ENCODE results near the gene FBLN5.
"Not testable (repeated sequence)": the region's sequence is repeated elsewhere in the genome, so short reads cannot be mapped to it uniquely, and the experiment has no call there.

Gene FBLN5

GRCh38 chr14:91882369-91882768 lies 65.1 kb downstream of the FBLN5 start:
- no peak for DNase-seq

GRCh38 chr14:91879196-91879595 lies 68.3 kb downstream of the FBLN5 start:
- no peak for DNase-seq

DNA sequence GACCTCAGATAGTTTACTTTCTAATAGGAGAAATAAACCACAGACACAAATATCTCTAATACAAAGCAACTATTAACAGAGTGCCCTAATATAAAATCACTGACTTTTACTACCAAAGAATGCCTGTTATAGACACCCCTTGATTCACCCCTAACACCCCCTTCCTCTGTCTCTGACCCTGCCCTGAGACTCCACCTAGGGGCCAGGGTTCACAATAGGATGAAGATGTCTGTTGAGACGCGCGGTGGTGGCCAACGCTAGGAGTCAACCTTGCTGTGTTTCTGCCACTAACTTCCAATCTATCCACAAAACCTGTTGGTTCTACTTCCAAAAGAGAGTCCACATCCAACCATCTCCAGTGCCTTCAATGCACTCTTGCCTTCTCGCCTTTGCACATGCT lies 69.2 kb downstream of the FBLN5 start:
- DNase-seq = no peak

DNA sequence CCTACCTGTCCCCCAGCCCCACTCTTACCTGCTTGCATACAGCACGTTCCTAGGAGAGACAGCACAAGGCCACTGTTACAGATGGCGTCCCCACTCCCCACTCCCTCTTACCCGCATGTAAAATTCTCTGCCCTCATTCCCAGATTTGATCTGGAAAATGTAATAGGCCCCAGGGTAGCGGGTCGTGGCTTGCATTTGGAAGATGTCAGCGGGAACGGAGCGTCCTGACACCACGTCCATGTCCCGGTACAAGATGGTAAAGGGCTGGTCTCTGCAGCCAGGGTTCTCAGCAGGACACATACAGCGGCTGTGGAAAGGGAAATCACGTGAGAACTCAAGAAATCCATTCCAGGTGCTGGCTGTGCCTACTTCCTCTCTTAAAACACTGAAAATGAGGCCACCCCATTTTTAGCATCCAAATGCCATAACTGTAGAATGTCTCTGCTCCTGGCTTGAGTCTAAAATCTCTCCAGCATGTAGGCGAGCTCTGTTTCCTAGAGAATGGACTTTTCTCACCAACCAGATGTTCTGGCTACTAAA lies 70.0 kb downstream of the FBLN5 start:
- DNase-seq = no peak

- DNase-seq = no peak
Measured at GRCh38 chr14:91876492-91876891, 71.0 kb downstream of the FBLN5 start.

- DNase-seq = no peak
Measured at GRCh38 chr14:91875525-91876286, 71.8 kb downstream of the FBLN5 start.

DNA sequence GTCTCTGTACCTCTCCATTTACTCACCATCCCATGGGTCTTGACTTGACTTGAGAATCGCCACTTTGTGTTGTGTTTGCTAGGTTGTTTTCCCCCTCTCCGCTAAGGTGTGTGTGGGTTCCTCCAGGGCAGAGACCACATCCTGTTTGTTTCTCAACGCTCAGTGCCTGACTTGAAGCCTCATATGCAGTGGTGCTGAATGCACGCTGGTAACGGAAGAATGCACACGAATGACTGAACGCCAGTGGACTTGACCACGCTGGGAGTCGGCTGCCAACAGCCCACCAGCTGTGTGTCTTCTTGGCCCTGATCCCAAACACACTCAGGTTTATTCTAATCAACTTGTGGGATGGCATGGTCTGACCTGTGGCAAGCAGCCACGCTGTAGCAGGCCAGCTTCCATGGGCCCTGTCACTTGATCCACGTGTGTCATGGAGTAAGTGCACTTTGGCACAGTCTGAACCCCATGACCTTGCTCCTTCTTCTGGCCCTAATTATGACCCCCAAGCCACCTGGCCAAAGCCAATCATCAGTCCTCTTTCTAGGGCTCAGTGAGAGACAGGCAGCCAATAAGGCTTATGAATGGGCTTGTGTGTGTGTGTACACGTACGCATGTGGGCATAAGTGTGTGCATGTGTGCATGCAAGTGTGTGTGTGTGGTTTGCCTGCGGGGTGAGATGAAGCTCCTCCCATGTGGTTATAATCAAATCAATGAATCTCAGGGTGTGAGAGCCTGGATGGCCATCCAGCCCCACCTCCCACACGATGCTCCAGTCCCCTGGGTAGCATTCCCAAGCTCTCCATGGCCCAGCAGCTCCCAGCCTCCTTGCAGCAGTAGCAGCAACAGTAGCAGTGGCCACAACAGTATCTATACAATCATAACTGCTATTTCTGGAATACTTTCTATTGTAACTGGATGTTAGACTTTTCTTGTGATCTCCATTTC lies 73.8 kb downstream of the FBLN5 start:
- DNase-seq = no peak

DNA sequence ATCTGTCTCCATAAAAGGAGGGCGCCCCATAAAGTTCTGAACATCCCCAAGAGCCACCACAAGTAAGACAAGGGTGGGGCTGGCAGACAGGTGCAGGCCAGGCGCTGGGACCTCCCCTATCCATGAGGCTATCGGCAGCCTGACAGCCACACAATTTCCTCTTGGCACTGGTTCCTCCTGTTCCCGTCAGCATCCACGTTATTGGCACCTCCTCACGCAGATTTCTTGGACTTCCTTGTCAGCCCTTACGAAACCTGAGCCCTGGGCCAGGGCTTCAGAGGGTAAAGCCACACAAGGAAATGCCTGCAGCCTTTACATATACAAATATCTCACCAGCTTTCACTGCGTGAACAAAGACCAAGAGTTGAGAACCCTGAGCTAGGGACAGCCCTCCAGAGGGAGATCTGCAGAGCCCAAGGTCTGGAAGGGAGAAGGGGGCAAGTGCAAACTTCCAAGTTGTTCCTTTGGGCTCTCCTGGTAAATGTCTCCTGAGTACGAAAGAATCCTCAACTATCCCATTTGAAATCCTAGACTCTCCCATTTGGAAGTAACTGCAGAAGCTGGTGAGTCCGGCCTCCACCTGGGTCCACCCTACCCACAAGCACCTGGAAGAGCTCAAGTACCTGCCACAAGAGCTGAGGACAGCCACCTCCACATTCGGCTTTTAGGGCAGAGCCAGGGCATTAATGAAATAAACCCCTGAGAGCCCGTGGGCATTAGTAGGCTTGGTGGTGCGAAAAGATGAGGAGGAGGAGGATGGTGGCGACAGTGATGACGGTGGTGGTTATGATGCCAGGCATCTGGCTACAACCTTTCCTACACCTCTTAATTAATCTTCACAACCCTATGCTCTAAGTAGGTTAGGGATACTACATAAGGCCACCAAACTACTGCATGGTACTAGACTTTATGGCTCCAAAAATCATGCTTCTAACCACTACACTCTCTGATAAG lies 74.7 kb downstream of the FBLN5 start:
- DNase-seq = no peak

- no peak for DNase-seq
Measured at GRCh38 chr14:91872011-91872501, 75.4 kb downstream of the FBLN5 start.

DNA sequence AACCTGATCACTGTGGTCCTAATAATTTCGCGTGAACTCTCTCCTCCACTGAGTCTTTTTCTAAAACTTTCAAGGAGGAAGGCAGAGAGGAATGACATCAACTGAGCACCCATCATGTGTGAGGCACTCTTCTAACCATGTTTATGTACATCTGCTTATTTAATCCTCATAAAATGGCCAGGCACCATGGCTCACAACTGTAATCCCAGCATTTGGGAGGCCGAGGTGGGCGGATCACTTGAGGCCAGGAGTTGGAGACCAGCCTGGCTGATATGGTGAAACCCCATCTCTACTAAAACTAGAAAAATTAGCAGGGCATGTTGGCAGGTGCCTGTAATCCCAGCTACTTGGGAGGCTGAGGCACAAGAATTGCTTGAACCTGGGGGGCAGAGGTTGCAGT lies 76.1 kb downstream of the FBLN5 start:
- not testable (repeated sequence) for DNase-seq

- no peak for DNase-seq
Measured at GRCh38 chr14:91870890-91871289, 76.6 kb downstream of the FBLN5 start.

- no peak for DNase-seq
Measured at GRCh38 chr14:91870001-91870400, 77.5 kb downstream of the FBLN5 start.

DNA sequence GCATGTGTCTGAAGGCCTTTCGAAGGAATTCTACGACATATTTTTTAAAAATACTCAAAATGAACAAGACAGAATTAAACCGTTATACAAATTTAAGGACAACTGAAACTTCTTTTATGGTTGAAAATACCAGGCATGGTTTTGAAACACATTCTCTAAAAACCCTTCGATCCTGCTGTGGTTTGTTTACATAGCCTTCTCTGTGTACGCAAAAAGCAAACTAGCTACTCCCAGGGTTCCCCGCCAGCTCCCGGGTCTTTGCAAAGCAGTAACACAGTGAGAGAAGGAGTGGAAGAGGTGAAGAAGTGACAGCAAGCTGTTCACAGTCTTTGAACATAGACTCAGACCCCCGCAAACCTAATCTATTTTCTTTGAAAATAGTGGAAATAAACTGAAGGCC lies 77.9 kb downstream of the FBLN5 start:
- DNase-seq = no peak

GRCh38 chr14:91867316-91867988 lies 80.0 kb downstream of the FBLN5 start, which contains the start of gene TC2N:
TSS of gene TC2N (minus strand) at chr14:91867536. CDS start at chr14:91813769, 53,767 bp downstream.
- DNase-seq = no peak

DNA sequence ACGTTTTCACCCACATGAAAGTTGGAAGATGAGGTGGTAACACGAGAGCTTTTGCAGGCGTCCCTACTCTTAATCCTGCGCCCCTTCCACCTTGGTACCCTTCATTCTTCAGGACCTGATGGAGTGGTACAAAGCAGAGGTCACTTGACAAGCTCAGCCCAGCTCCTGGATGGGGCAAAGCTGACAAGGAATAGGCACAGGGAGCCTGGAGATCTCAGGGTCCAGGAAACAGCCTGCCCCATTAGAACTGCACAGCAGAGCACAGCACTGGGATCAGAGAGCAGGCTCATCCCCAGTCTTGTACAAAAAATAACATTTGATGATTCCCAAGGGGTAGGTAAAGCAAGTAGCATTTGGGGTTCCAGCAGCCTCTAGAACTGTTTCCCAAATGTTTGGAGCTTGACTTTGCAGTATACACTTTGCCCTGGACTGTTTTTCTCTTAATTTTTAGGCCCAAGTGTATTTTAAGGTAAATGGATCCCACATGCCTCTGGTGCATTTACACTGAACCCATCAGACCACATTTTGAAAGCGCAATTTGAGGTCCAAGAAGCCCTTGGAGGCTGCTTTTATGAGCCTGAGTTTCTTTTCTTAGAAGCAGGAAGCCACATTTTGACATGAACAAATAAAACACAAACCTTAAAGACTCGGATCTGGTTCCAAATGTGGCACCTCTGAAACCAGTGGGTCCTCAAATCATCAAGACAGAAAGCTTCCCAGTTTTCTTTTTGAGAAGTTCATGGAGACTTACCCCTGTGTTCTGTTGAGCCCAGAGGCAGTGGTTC lies 80.8 kb downstream of the FBLN5 start:
- DNase-seq = no peak

- no peak for DNase-seq
Measured at GRCh38 chr14:91866061-91866460, 81.4 kb downstream of the FBLN5 start.

- DNase-seq = no peak
Measured at GRCh38 chr14:91862417-91862816, 85.1 kb downstream of the FBLN5 start.

DNA sequence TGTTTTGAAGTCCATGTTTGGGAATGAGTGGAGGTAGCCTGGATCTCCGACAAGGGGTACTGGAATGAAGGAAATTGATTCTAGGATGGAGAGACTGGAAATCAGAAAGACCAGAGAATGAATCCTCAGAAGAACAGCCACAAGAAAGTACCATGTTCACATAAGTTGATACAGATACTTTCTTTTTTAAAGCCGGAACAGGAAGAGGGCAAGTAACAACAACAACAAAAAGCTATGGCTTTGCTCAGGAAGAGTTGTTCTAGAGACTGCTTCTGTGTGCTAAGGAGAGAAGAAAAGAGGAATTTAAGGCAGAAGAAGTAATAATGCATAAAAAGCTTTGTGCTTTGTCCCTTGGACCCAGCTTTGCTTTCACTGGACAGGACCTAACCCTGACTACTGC lies 86.4 kb downstream of the FBLN5 start:
- no peak for DNase-seq

DNA sequence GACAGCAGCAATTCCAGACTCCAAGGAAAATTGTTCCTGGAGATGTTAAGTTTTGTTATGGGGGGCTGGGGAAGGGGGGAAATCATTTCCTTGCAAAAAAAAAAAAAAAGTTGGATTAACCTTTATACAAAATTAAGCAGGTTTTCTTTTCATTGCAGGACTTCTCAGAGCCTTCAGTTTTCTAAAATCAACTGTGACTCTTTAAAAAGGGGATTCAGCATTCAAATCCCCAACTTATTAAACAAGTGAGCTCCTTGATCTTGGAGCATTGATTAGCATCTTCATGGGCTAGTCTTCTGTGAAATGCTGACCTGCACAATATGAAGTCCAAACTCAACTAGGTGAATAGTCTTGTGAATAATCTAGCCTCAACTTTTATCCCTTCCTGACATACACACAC lies 87.3 kb downstream of the FBLN5 start:
- no peak for DNase-seq

GRCh38 chr14:91858536-91859275 lies 88.8 kb downstream of the FBLN5 start:
- DNase-seq = no peak
